H9 (cell line): ENCODE results near the gene BRD8. TPM values are rescaled to one million over a fixed set of nuclear protein-coding genes. Genes with fewer than 3 reads are reported as not detected.

ENCODE experiments used
- DNase-seq: peaks from one replicate; pipeline ENCODE4 v3.0.0-alpha.2; 2017
- H2AFZ ChIP-seq: one replicate; pipeline ENCODE4 v1.6.1; 2013; ENCODE audit warnings: mild to moderate bottlenecking, low read length, control low read depth, moderate library complexity
- H2AK5ac ChIP-seq: 2 replicates; pipeline ENCODE4 v1.6.1; 2013; ENCODE audit warnings: low read length, control low read depth, mixed read lengths; ENCODE audit not compliant: insufficient read length
- H2BK120ac ChIP-seq: one replicate; pipeline ENCODE4 v1.6.1; 2013; ENCODE audit warnings: low read depth, mild to moderate bottlenecking, low read length, control low read depth, inconsistent platforms; ENCODE audit not compliant: poor library complexity, severe bottlenecking
- H2BK12ac ChIP-seq: 2 replicates; pipeline ENCODE4 v1.6.1; 2013; ENCODE audit warnings: low read length, control low read depth, mixed read lengths, low read depth; ENCODE audit not compliant: insufficient read length
- H2BK15ac ChIP-seq: 2 replicates; pipeline ENCODE4 v1.6.1; 2013; ENCODE audit warnings: low read depth, low read length, control low read depth
- H2BK20ac ChIP-seq: one replicate; pipeline ENCODE4 v1.6.1; 2013; ENCODE audit warnings: low read depth, mild to moderate bottlenecking, low read length, control low read depth, inconsistent platforms; ENCODE audit not compliant: poor library complexity, severe bottlenecking
- H2BK5ac ChIP-seq: 2 replicates; pipeline ENCODE4 v1.6.1; 2013; ENCODE audit warnings: low read length, control low read depth, mixed read lengths; ENCODE audit not compliant: insufficient read length
- H3K14ac ChIP-seq: 2 replicates; pipeline ENCODE4 v1.6.1; 2013; ENCODE audit warnings: low read length, control low read depth; ENCODE audit not compliant: insufficient read depth
- H3K18ac ChIP-seq: 2 replicates; pipeline ENCODE4 v1.6.1; 2013; ENCODE audit warnings: low read depth, mild to moderate bottlenecking, mixed read lengths, low read length, control low read depth; ENCODE audit not compliant: insufficient read length
- H3K23ac ChIP-seq: 2 replicates; pipeline ENCODE4 v1.6.1; 2013; ENCODE audit warnings: low read length, control low read depth, mixed read lengths, low read depth; ENCODE audit not compliant: insufficient read length
- H3K23me2 ChIP-seq: 2 replicates; pipeline ENCODE4 v1.6.1; 2013; ENCODE audit warnings: low read depth, mild to moderate bottlenecking, mixed read lengths, low read length, control low read depth; ENCODE audit not compliant: insufficient read length, poor library complexity, severe bottlenecking
- H3K27ac ChIP-seq: 2 replicates; pipeline ENCODE4 v1.5.1; 2013; ENCODE audit warnings: low read length, control low read depth, mixed read lengths, low read depth; ENCODE audit not compliant: insufficient read length
- H3K27me3 ChIP-seq: 2 replicates; pipeline ENCODE4 v1.6.1; 2013; ENCODE audit warnings: low read length, control low read depth, inconsistent platforms; ENCODE audit not compliant: insufficient read depth
- H3K4ac ChIP-seq: 2 replicates; pipeline ENCODE4 v1.6.1; 2013; ENCODE audit warnings: low read depth, mild to moderate bottlenecking, control low read depth, inconsistent platforms, low read length, moderate library complexity
- H3K4me1 ChIP-seq: 2 replicates; pipeline ENCODE4 v1.6.1; 2013; ENCODE audit warnings: low read length, control low read depth, inconsistent platforms; ENCODE audit not compliant: insufficient read depth
- H3K4me2 ChIP-seq: 2 replicates; pipeline ENCODE4 v1.6.1; 2013; ENCODE audit warnings: low read length, control low read depth, mixed read lengths; ENCODE audit not compliant: insufficient read length, insufficient read depth
- H3K56ac ChIP-seq: 2 replicates; pipeline ENCODE4 v1.6.1; 2013; ENCODE audit warnings: low read depth, mild to moderate bottlenecking, mixed read lengths, low read length, control low read depth; ENCODE audit not compliant: insufficient read length
- H3K79me1 ChIP-seq: 2 replicates; pipeline ENCODE4 v1.6.1; 2013; ENCODE audit warnings: low read depth, mild to moderate bottlenecking, moderate library complexity, low read length, control low read depth, inconsistent platforms; ENCODE audit not compliant: insufficient read depth, poor library complexity, severe bottlenecking
- H3K79me2 ChIP-seq: 2 replicates; pipeline ENCODE4 v1.6.1; 2013; ENCODE audit warnings: low read length, control low read depth, inconsistent platforms; ENCODE audit not compliant: insufficient read depth
- H3K9ac ChIP-seq: 2 replicates; pipeline ENCODE4 v1.6.1; 2013; ENCODE audit warnings: low read length, control low read depth, mixed read lengths; ENCODE audit not compliant: insufficient read length; ENCODE audit errors: extremely low read depth
- H3K9me3 ChIP-seq: one replicate; pipeline ENCODE4 v1.6.1; 2013; ENCODE audit warnings: low read depth, low read length, inconsistent platforms; ENCODE audit not compliant: control insufficient read depth
- H3T11ph ChIP-seq: one replicate; pipeline ENCODE4 v1.6.1; 2013; ENCODE audit warnings: mild to moderate bottlenecking, low read length, control low read depth, inconsistent platforms
- H4K20me1 ChIP-seq: one replicate; pipeline ENCODE4 v1.6.1; 2013; ENCODE audit not compliant: control insufficient read depth, insufficient read length, insufficient read depth
- H4K5ac ChIP-seq: 2 replicates; pipeline ENCODE4 v1.6.1; 2013; ENCODE audit warnings: low read depth, mild to moderate bottlenecking, mixed read lengths, low read length, control low read depth; ENCODE audit not compliant: insufficient read length
- H4K8ac ChIP-seq: replicated peaks from 2 replicates; pipeline ENCODE4 v1.6.1; 2013; ENCODE audit warnings: low read length, control low read depth, mixed read lengths, low read depth; ENCODE audit not compliant: insufficient read length
- H4K91ac ChIP-seq: 2 replicates; pipeline ENCODE4 v1.6.1; 2013; ENCODE audit warnings: low read depth, mild to moderate bottlenecking, moderate library complexity, mixed read lengths, low read length, control low read depth; ENCODE audit not compliant: insufficient read length
- H3K27ac Mint-ChIP-seq, 3 experiments: 2 replicates in 2 of 3; 3 replicates in 1 of 3; pipeline ENCODE4 v1.8.0; 2020 to 2021; ENCODE audit warnings: mixed read lengths in 3 of 3, mild to moderate bottlenecking in 1 of 3, moderate library complexity in 1 of 3
- H3K27me3 Mint-ChIP-seq: 2 replicates; pipeline ENCODE4 v1.8.0; 2021; ENCODE audit warnings: low read depth, mild to moderate bottlenecking, moderate library complexity, mixed read lengths
- H3K36me3 Mint-ChIP-seq, 3 experiments: 2 replicates in 2 of 3; 3 replicates in 1 of 3; pipeline ENCODE4 v1.8.0; 2020 to 2021; ENCODE audit warnings: low read depth in 3 of 3, mixed read lengths in 3 of 3; ENCODE audit not compliant: insufficient read depth in 1 of 3
- H3K4me1 Mint-ChIP-seq, 2 experiments: 2 replicates each; pipeline ENCODE4 v1.8.0; 2020; ENCODE audit warnings: mixed read lengths in 2 of 2
- H3K4me3 Mint-ChIP-seq, 2 experiments: 2 replicates in 1 of 2; 3 replicates in 1 of 2; pipeline ENCODE4 v1.8.0; 2020 to 2021; ENCODE audit warnings: mild to moderate bottlenecking in 2 of 2, mixed read lengths in 2 of 2, moderate library complexity in 1 of 2
- H3K9me3 Mint-ChIP-seq, 2 experiments: 2 replicates in 1 of 2; 3 replicates in 1 of 2; pipeline ENCODE4 v1.8.0; 2020; ENCODE audit warnings: mild to moderate bottlenecking in 2 of 2, mixed read lengths in 2 of 2, moderate library complexity in 1 of 2
- WGBS: extraction: QIAGEN DNeasy Blood & Tissue Kit; methylation state at CpG from one replicate; pipeline ENCODE4 v1.1.7; 2013; ENCODE audit warnings: missing lambda C conversion rate, low lambda C conversion rate, mixed read lengths; ENCODE audit not compliant: insufficient read length; ENCODE audit errors: extremely low coverage; 5-methylcytosine and 5-hydroxymethylcytosine counted together
- total RNA-seq: library from RNA; stranded (reverse); gene quantifications from 2 replicates; pipeline ENCODE4 v1.2.1, GENCODE V29; 2021
- TF ChIP-seq, protein P1 (sequence below): fragments of 200-600 bp; sonication (generic); conservative IDR thresholded peaks from 3 replicates; pipeline ENCODE4 v1.8.0; 2021; ENCODE audit warnings: antibody characterized with exemption, mild to moderate bottlenecking

BRD8 gene
- total RNA-seq, 1 experiment from 2014 or later, result 67.9 TPM

DNA sequence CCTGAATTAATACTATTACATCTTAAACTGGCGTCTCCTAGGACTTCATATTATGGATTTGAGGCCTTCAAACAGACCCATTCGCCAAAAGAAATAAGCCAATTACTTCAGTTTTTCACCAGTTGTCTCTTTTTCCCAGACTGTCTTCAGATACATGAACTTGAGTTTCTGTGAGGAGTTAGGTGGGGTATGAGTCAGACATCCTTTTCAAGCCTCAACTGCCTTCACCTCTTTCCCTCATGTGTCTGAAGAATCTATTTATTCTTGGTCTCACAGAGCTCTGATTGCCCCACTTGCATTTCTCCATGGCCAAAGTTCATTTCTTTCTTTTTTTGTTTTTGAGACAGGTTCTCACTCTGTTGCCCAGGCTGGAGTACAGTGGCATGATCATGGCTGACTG lies 82.1 kb downstream of the BRD8 start:
- Histone ChIP-seq H2BK20ac (no peak overlapping the region), H3K23ac (no peak overlapping the region), H3K79me2 (no peaks in the 10 kb centered on the region), H3K4ac (no peak overlapping the region), H3K4me1 (peaks cover 11% of the 10 kb centered on the region; the same call in 1 of the 2 replicates), H2BK15ac (no peak overlapping the region), H4K5ac (no peak overlapping the region), H3K14ac (no peak overlapping the region), H3K27me3 (peaks cover 46% of the 10 kb centered on the region), H2AK5ac (no peak overlapping the region), H3K9ac (no peak overlapping the region), H2BK5ac (no peak overlapping the region), H3K18ac (no peak overlapping the region), H2BK120ac (no peak overlapping the region), H4K20me1 (no peaks in the 10 kb centered on the region), H4K8ac (no peak overlapping the region), H2AFZ (no peak overlapping the region), H3T11ph (no peak overlapping the region), H3K79me1 (no peaks in the 10 kb centered on the region), H4K91ac (no peak overlapping the region), H3K27ac (no peak overlapping the region), H3K23me2 (no peaks in the 10 kb centered on the region), H2BK12ac (no peak overlapping the region), H3K4me2 (peak overlapping the region; percentile 30), H3K9me3 (no peaks in the 10 kb centered on the region), H3K56ac (no peak overlapping the region)
- DNase-seq, result no peak
- no CpG with 5 or more reads among the region's 2 CpGs for WGBS
- Mint-ChIP-seq H3K4me1 (peaks cover 63 to 66% of the 10 kb centered on the region in 2 experiments), H3K4me3 (peak overlapping the region in 1 of 2 experiments; percentile 35; a peak in 1 of 5 replicates), H3K27ac (no peak overlapping the region), H3K27me3 (peaks cover 92% of the 10 kb centered on the region), H3K9me3 (peaks cover 0 to 2% of the 10 kb centered on the region in 2 experiments; a peak in 2 of 5 replicates), H3K36me3 (no peaks in the 10 kb centered on the region)
- TF ChIP-seq, protein P1, sequence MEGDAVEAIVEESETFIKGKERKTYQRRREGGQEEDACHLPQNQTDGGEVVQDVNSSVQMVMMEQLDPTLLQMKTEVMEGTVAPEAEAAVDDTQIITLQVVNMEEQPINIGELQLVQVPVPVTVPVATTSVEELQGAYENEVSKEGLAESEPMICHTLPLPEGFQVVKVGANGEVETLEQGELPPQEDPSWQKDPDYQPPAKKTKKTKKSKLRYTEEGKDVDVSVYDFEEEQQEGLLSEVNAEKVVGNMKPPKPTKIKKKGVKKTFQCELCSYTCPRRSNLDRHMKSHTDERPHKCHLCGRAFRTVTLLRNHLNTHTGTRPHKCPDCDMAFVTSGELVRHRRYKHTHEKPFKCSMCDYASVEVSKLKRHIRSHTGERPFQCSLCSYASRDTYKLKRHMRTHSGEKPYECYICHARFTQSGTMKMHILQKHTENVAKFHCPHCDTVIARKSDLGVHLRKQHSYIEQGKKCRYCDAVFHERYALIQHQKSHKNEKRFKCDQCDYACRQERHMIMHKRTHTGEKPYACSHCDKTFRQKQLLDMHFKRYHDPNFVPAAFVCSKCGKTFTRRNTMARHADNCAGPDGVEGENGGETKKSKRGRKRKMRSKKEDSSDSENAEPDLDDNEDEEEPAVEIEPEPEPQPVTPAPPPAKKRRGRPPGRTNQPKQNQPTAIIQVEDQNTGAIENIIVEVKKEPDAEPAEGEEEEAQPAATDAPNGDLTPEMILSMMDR, result no peak
